ENCODE data around the gene ASPSCR1.
"Not testable (repeated sequence)": the region's sequence is repeated elsewhere in the genome, so short reads cannot be mapped to it uniquely, and the experiment has no call there.

ASPSCR1 gene

GRCh38 chr17:81967533-81968395, 9.7 kb upstream of the ASPSCR1 start:
- DNase-seq (ENCODE audit: insufficient read length, low spot score) (peak; percentile 89), FAIRE-seq (peak; percentile 82)
- TF ChIP-seq POLR2A (IDR thresholded peaks at IDR 0.05; ENCODE audit: low read depth, low read length) (no peak), POU2F2 (IDR thresholded peaks at IDR 0.05; ENCODE audit: low read depth, low read length) (no peak), SPI1 (IDR thresholded peaks at IDR 0.05; ENCODE audit: low read depth, low read length) (no peak), POLR2AphosphoS5 (IDR thresholded peaks at IDR 0.05; ENCODE audit: low read depth, low read length) (no peak), TAF1 (IDR thresholded peaks at IDR 0.05; ENCODE audit: low read depth, low read length) (no peak), PAX5 (IDR thresholded peaks at IDR 0.05; ENCODE audit: insufficient read depth, low read length, severe bottlenecking) (no peak)

- no peak for FAIRE-seq
- no peak for DNase-seq (ENCODE audit: insufficient read length, low spot score)
- TF ChIP-seq POLR2A (IDR thresholded peaks at IDR 0.05; ENCODE audit: low read depth, low read length) (no peak), POLR2AphosphoS5 (IDR thresholded peaks at IDR 0.05; ENCODE audit: low read depth, low read length) (no peak), POU2F2 (IDR thresholded peaks at IDR 0.05; ENCODE audit: low read depth, low read length) (no peak)
Measured at GRCh38 chr17:81968396-81968745, 9.1 kb upstream of the ASPSCR1 start.

- DNase-seq (ENCODE audit: insufficient read length, low spot score), result no peak
- no peak for FAIRE-seq
- TF ChIP-seq POU2F2 (IDR thresholded peaks at IDR 0.05; ENCODE audit: low read depth, low read length) (no peak), POLR2A (IDR thresholded peaks at IDR 0.05; ENCODE audit: low read depth, low read length) (no peak), POLR2AphosphoS5 (IDR thresholded peaks at IDR 0.05; ENCODE audit: low read depth, low read length) (no peak)
Measured at GRCh38 chr17:81968850-81969812, 8.3 kb upstream of the ASPSCR1 start.

DNA sequence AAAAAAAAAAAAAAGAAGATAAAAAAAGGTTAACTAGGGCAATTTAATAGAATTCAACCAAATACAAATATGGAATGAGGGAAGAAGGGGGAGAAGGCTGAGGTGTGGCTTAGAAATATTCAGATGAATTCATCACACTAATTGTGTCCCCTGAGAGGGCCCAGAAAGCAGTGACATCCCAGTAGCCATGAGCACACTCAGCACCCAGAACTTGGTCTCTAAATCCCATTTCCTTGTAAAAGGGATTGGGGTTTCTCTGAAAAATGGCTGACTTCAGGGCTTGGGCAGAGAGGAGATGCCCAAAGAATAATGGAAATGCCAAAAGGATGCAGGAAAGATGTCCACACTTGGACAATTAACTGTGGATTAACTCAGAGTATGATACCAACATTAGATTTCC, 4.0 kb upstream of the ASPSCR1 start:
- DNase-seq (ENCODE audit: insufficient read length, low spot score) (no peak), FAIRE-seq (no peak)
- TF ChIP-seq SPI1 (IDR thresholded peaks at IDR 0.05; ENCODE audit: low read depth, low read length) (no peak), PAX5 (IDR thresholded peaks at IDR 0.05; ENCODE audit: insufficient read depth, low read length, severe bottlenecking) (no peak), POLR2AphosphoS5 (IDR thresholded peaks at IDR 0.05; ENCODE audit: low read depth, low read length) (no peak), TAF1 (IDR thresholded peaks at IDR 0.05; ENCODE audit: low read depth, low read length) (no peak), POU2F2 (IDR thresholded peaks at IDR 0.05; ENCODE audit: low read depth, low read length) (no peak), POLR2A (IDR thresholded peaks at IDR 0.05; ENCODE audit: low read depth, low read length) (no peak)

GRCh38 chr17:81976332-81977210, 858 bp upstream of the ASPSCR1 start:
- no peak for DNase-seq (ENCODE audit: insufficient read length, low spot score)
- no peak; the same call in 1 of the 2 replicates for TF ChIP-seq POLR2AphosphoS5 (IDR thresholded peaks at IDR 0.05; ENCODE audit: low read depth, low read length)
- no peak for TF ChIP-seq TAF1 (IDR thresholded peaks at IDR 0.05; ENCODE audit: low read depth, low read length)
- no peak for TF ChIP-seq POU2F2 (IDR thresholded peaks at IDR 0.05; ENCODE audit: low read depth, low read length)
- TF ChIP-seq SPI1 (IDR thresholded peaks at IDR 0.05; ENCODE audit: low read depth, low read length), result no peak
- TF ChIP-seq PAX5 (IDR thresholded peaks at IDR 0.05; ENCODE audit: insufficient read depth, low read length, severe bottlenecking), result no peak
- no peak for TF ChIP-seq POLR2A (IDR thresholded peaks at IDR 0.05; ENCODE audit: low read depth, low read length)
- peak; percentile 41 for FAIRE-seq

- no peak for TF ChIP-seq SPI1 (IDR thresholded peaks at IDR 0.05; ENCODE audit: low read depth, low read length)
- no peak for TF ChIP-seq POLR2A (IDR thresholded peaks at IDR 0.05; ENCODE audit: low read depth, low read length)
- no peak for TF ChIP-seq PAX5 (IDR thresholded peaks at IDR 0.05; ENCODE audit: insufficient read depth, low read length, severe bottlenecking)
- TF ChIP-seq TAF1 (IDR thresholded peaks at IDR 0.05; ENCODE audit: low read depth, low read length), result no peak
- TF ChIP-seq POU2F2 (IDR thresholded peaks at IDR 0.05; ENCODE audit: low read depth, low read length), result no peak
- TF ChIP-seq POLR2AphosphoS5 (IDR thresholded peaks at IDR 0.05; ENCODE audit: low read depth, low read length), result no peak
- FAIRE-seq (no peak), DNase-seq (ENCODE audit: insufficient read length, low spot score) (no peak)
Measured at GRCh38 chr17:81978524-81979298, 1.3 kb downstream of the ASPSCR1 start.

DNA sequence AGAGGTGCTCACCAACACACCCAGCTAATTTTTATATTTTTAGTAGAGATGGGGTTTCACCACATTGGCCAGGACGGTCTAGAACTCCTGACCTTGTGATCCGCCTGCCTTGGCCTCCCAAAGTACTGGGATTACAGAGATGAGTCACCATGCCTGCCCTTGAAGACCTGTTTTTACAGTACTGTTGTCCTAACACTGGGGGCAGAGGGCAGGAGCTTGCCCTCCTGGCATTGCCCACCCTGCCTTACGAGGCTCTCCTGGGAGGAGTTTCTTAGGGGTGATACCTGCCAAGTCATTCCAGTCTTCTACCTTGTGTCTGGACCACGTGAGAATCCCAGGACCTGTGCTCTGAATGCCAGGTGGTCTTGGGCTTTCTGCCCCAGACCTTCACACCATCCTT, 2.7 kb downstream of the ASPSCR1 start:
- no peak for DNase-seq (ENCODE audit: insufficient read length, low spot score)
- TF ChIP-seq SPI1 (IDR thresholded peaks at IDR 0.05; ENCODE audit: low read depth, low read length), result no peak
- no peak for TF ChIP-seq POU2F2 (IDR thresholded peaks at IDR 0.05; ENCODE audit: low read depth, low read length)
- no peak for FAIRE-seq

DNA sequence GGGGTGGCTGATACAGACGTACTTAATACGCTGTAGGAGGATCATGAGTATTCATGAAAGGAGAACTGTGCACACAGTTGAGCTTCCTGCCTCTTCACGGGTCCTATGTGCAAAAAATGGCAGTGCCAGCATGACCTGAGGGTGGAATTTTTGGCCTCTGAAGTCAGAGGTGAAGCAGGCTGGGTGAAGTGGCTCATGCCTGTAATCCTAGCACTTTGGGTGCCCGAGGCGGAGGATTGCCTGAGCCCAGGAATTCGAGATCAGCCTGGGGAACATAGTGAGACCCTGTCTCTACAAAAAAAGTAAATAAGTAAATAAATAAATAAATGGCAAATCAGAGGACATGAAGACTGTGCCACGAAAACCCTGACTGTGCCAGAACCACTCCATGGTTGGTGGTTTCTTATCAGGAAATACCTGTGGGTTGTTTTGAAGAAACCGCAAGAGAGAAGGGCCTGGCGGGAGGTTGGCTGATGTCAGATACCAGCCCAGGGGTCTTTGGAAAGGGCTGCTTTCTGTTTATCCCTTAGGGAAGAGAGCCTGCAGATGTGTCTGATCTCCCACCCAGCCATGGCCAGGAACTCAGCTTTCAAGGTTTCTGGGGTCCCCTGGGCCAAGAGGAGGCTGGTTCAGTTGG, 3.4 kb downstream of the ASPSCR1 start:
- TF ChIP-seq POU2F2 (IDR thresholded peaks at IDR 0.05; ENCODE audit: low read depth, low read length), result no peak
- TF ChIP-seq TAF1 (IDR thresholded peaks at IDR 0.05; ENCODE audit: low read depth, low read length), result no peak
- DNase-seq (ENCODE audit: insufficient read length, low spot score), result no peak
- FAIRE-seq, result no peak

GRCh38 chr17:81981511-81981910, 4.1 kb downstream of the ASPSCR1 start:
- not testable (repeated sequence) for DNase-seq (ENCODE audit: insufficient read length, low spot score); FAIRE-seq

Data from GM12891 (cell line).